Smooth muscle cell (in vitro differentiated cells): Measurements from ENCODE around the gene SPEG. TPM values are rescaled to one million over a fixed set of nuclear protein-coding genes. Genes with fewer than 3 reads are reported as not detected.

Experiments used
- DNase-seq: peaks from one replicate; lab custom pipeline; 2025; ENCODE audit not compliant: unreplicated experiment; lab: John Stamatoyannopoulos, UW
- H2AFZ ChIP-seq: fragments of 200-600 bp; sonication (generic); 2 replicates; pipeline ENCODE4 v1.6.0; 2016; ENCODE audit warnings: antibody characterized with exemption, low read depth, mild to moderate bottlenecking
- H3F3A ChIP-seq: fragments of 200-600 bp; sonication (generic); 2 replicates; pipeline ENCODE4 v1.6.0; 2017; ENCODE audit warnings: antibody characterized with exemption, low read depth
- H3K27ac ChIP-seq: fragments of 200-600 bp; sonication (generic); 2 replicates; pipeline ENCODE4 v1.5.1; 2016; ENCODE audit warnings: low read depth, mild to moderate bottlenecking
- H3K27me3 ChIP-seq: fragments of 200-600 bp; sonication (generic); 2 replicates; pipeline ENCODE4 v1.6.1; 2016; ENCODE audit warnings: low read depth, mild to moderate bottlenecking
- H3K36me3 ChIP-seq: fragments of 200-600 bp; sonication (generic); 2 replicates; pipeline ENCODE4 v1.5.1; 2016; ENCODE audit warnings: low read depth
- H3K4me1 ChIP-seq: fragments of 200-600 bp; sonication (generic); 2 replicates; pipeline ENCODE4 v1.5.1; 2016; ENCODE audit warnings: low read depth
- H3K4me2 ChIP-seq: fragments of 200-600 bp; sonication (generic); 2 replicates; pipeline ENCODE4 v1.6.0; 2016; ENCODE audit warnings: mild to moderate bottlenecking
- H3K4me3 ChIP-seq: fragments of 200-600 bp; sonication (generic); 2 replicates; pipeline ENCODE4 v1.5.1; 2016; ENCODE audit warnings: mild to moderate bottlenecking
- H3K79me2 ChIP-seq: fragments of 200-600 bp; sonication (generic); 2 replicates; pipeline ENCODE4 v1.6.0; 2016; ENCODE audit warnings: low read depth, mild to moderate bottlenecking
- H3K9ac ChIP-seq: fragments of 200-600 bp; sonication (generic); 2 replicates; pipeline ENCODE4 v1.6.0; 2016; ENCODE audit warnings: low read depth
- H3K9me3 ChIP-seq: fragments of 200-600 bp; sonication (generic); replicated peaks from 2 replicates; pipeline ENCODE4 v1.5.1; 2016; ENCODE audit warnings: low read depth
- H4K20me1 ChIP-seq: fragments of 200-600 bp; sonication (generic); 2 replicates; pipeline ENCODE4 v1.6.0; 2016; ENCODE audit warnings: low read depth
- CTCF ChIP-seq: fragments of 200-600 bp; sonication (generic); IDR thresholded peaks from 2 replicates; pipeline ENCODE4 v1.5.1; 2017; ENCODE audit warnings: borderline replicate concordance, mild to moderate bottlenecking, antibody characterized with exemption; ENCODE audit not compliant: insufficient read depth, poor library complexity, severe bottlenecking
- WGBS: methylation state at CpG from one replicate; pipeline ENCODE4 v1.1.7; 2016; ENCODE audit warnings: low lambda C conversion rate; 5-methylcytosine and 5-hydroxymethylcytosine counted together
- polyA plus RNA-seq: library from polyadenylated mRNA; unstranded; fragments of >200 nt; fragmentation: Nextera tagmentation; extraction: Ambion mirVana; gene quantifications from 2 replicates; pipeline ENCODE4 v1.2.1, GENCODE V29; 2016
- total RNA-seq: library from RNA; depleted of rRNA; stranded (reverse); fragments of >200 nt; gene quantifications from 2 replicates; pipeline ENCODE4 v1.2.3, GENCODE V29; 2014

The SPEG gene
- total and polyA plus RNA-seq, 2 experiments from 2014 or later = 14.9 to 37.8 TPM

GRCh38 chr2:219443016-219443696 is 8.5 kb downstream of the SPEG start:
- no peak for DNase-seq
- TF ChIP-seq CTCF = no peak
- no peak overlapping the region for H2AFZ ChIP-seq
- H4K20me1 ChIP-seq = no peaks in the 10 kb centered on the region
- peak overlapping the region; percentile 89 for H3K4me2 ChIP-seq
- no peaks in the 10 kb centered on the region for H3K27me3 ChIP-seq
- no peaks in the 10 kb centered on the region for H3K9me3 ChIP-seq
- H3K79me2 ChIP-seq = no peaks in the 10 kb centered on the region
- no peaks in the 10 kb centered on the region for H3F3A ChIP-seq
- WGBS = 70% methylated on average over 12 of the region's 12 CpGs
- H3K36me3 ChIP-seq = no peaks in the 10 kb centered on the region
- H3K9ac ChIP-seq = no peak overlapping the region
- H3K4me1 ChIP-seq = peaks cover 18% of the 10 kb centered on the region
- no peak overlapping the region for H3K27ac ChIP-seq
- H3K4me3 ChIP-seq = peak overlapping the region; percentile 63

GRCh38 chr2:219443697-219444023 is 9.0 kb downstream of the SPEG start:
- 89% methylated on average over 3 of the region's 3 CpGs for WGBS
- Histone ChIP-seq H3K4me1 (peaks cover 18% of the 10 kb centered on the region), H4K20me1 (no peaks in the 10 kb centered on the region), H3K4me2 (no peak overlapping the region), H3F3A (no peaks in the 10 kb centered on the region), H3K27me3 (no peaks in the 10 kb centered on the region), H3K79me2 (no peaks in the 10 kb centered on the region), H3K4me3 (no peak overlapping the region), H3K9me3 (no peaks in the 10 kb centered on the region), H3K36me3 (no peaks in the 10 kb centered on the region), H2AFZ (no peak overlapping the region), H3K9ac (no peak overlapping the region), H3K27ac (no peak overlapping the region)
- no peak for DNase-seq
- TF ChIP-seq CTCF = no peak

- no peak overlapping the region for H3K4me3 ChIP-seq
- no peak for TF ChIP-seq CTCF
- H4K20me1 ChIP-seq = no peaks in the 10 kb centered on the region
- no peak overlapping the region for H2AFZ ChIP-seq
- H3K79me2 ChIP-seq = no peaks in the 10 kb centered on the region
- H3K4me2 ChIP-seq = peak overlapping the region; percentile 36
- no peaks in the 10 kb centered on the region for H3K27me3 ChIP-seq
- H3K36me3 ChIP-seq = no peaks in the 10 kb centered on the region
- WGBS = 84% methylated on average over 23 of the region's 23 CpGs
- peaks cover 18% of the 10 kb centered on the region for H3K4me1 ChIP-seq
- DNase-seq = no peak
- H3K27ac ChIP-seq = no peak overlapping the region
- no peaks in the 10 kb centered on the region for H3K9me3 ChIP-seq
- no peak overlapping the region for H3K9ac ChIP-seq
- no peaks in the 10 kb centered on the region for H3F3A ChIP-seq
Measured at GRCh38 chr2:219444566-219445091, 10.0 kb downstream of the SPEG start.

- no peak overlapping the region for H3K4me2 ChIP-seq
- no peak for DNase-seq
Measured at GRCh38 chr2:219445220-219445640, 10.6 kb downstream of the SPEG start.

More at GRCh38 chr2:219445220-219445640, 10.6 kb downstream of the SPEG start:
- WGBS = 62% methylated on average over 5 of the region's 5 CpGs
- H3K36me3 ChIP-seq = no peaks in the 10 kb centered on the region
- no peaks in the 10 kb centered on the region for H3K27me3 ChIP-seq
- peaks cover 18% of the 10 kb centered on the region for H3K4me1 ChIP-seq
- H3F3A ChIP-seq = no peaks in the 10 kb centered on the region
- no peak overlapping the region for H3K4me3 ChIP-seq
- no peak overlapping the region for H3K9ac ChIP-seq
- H4K20me1 ChIP-seq = no peaks in the 10 kb centered on the region
- no peak for TF ChIP-seq CTCF
- no peak overlapping the region for H2AFZ ChIP-seq
- no peaks in the 10 kb centered on the region for H3K9me3 ChIP-seq
- no peak overlapping the region for H3K27ac ChIP-seq
- no peaks in the 10 kb centered on the region for H3K79me2 ChIP-seq
